Subcutaneous abdominal adipose tissue (tissue), 5 donors: ENCODE measurements around the gene HOXD13.
A peak's percentile ranks its signal among the peaks of the same experiment; 100 is the strongest.

ENCODE experiments used
- H3K27ac ChIP-seq: one replicate; pipeline ENCODE4 v1.7.0; 2013; ENCODE audit warnings: low read depth, mild to moderate bottlenecking, inconsistent platforms, low read length, moderate library complexity
- H3K27me3 ChIP-seq, 5 donors: one replicate each; pipeline ENCODE4 v1.7.0; 2013; ENCODE audit warnings: low read length in 5 of 5, inconsistent platforms in 1 of 5; ENCODE audit not compliant: control insufficient read depth in 5 of 5, insufficient read depth in 4 of 5
- H3K36me3 ChIP-seq, 5 donors: one replicate each; pipeline ENCODE4 v1.7.0; 2013; ENCODE audit warnings: low read length in 5 of 5; ENCODE audit not compliant: control insufficient read depth in 5 of 5, insufficient read depth in 5 of 5
- H3K4me1 ChIP-seq, 5 donors: one replicate each; pipeline ENCODE4 v1.7.0; 2013; ENCODE audit warnings: low read length in 5 of 5, mild to moderate bottlenecking in 3 of 5, moderate library complexity in 1 of 5; ENCODE audit not compliant: control insufficient read depth in 5 of 5, insufficient read depth in 5 of 5
- H3K4me3 ChIP-seq, 5 donors: one replicate each; pipeline ENCODE4 v1.7.0; 2013; ENCODE audit warnings: low read length in 5 of 5, low read depth in 1 of 5
- H3K9ac ChIP-seq, 5 donors: one replicate each; pipeline ENCODE4 v1.7.0; 2013; ENCODE audit warnings: low read length in 5 of 5, mild to moderate bottlenecking in 4 of 5, moderate library complexity in 3 of 5
- H3K9me3 ChIP-seq, 5 donors: one replicate each; pipeline ENCODE4 v1.7.0; 2013; ENCODE audit warnings: low read length in 5 of 5; ENCODE audit not compliant: control insufficient read depth in 5 of 5
- donor health status: healthy.
- donor health status: healthy.
- donor health status: healthy.
- donor health status: healthy.
- donor health status: healthy.

HOXD13 gene

DNA sequence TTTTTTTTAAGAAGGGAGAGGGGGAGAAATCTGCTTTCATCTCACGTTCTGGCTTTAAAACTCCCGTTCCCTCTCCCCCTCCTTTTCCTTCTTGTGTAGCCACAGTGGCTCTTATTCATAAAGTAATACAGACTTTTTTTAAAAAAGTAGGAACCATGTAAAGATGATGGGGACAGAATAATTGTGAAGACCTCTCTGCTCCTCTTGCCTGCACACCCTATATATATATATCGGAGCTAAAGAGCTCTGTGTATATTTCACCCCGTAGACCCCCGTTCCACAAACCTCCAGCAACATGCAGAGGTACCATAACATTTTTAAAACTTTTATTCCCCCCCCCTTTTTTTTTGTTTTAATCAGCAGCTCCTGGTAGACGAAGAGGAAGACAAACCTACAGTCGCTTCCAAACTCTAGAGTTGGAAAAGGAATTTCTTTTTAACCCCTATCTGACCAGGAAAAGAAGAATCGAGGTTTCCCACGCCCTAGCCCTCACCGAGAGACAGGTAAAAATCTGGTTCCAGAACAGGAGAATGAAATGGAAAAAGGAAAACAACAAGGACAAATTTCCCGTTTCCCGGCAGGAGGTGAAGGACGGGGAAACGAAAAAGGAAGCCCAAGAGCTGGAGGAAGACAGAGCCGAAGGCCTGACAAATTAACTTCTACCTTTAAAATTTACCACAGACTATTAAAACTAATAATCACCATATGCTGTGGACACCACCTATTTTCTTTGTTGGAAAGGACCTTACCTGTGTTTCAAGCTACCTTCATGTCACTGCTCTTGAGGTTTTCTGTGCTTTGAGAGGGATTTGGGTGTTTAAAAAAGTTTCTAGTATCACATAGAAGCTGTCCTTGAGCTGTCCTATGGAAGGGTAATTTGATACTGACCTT lies 38.7 kb downstream of the HOXD13 start:
- H3K9ac ChIP-seq, result peak overlapping the region; percentile 40 to 79 (median 66)
- H3K27me3 ChIP-seq, result peaks cover 0 to 41% (median 2%) of the 10 kb centered on the region in 5 donors
- peak overlapping the region; percentile 79 for H3K27ac ChIP-seq
- peaks cover 1 to 59% (median 52%) of the 10 kb centered on the region in 5 donors for H3K4me1 ChIP-seq
- H3K4me3 ChIP-seq, result peak overlapping the region; percentile 57 to 83 (median 73)
- H3K36me3 ChIP-seq, result no peaks in the 10 kb centered on the region
- H3K9me3 ChIP-seq, result no peaks in the 10 kb centered on the region

DNA sequence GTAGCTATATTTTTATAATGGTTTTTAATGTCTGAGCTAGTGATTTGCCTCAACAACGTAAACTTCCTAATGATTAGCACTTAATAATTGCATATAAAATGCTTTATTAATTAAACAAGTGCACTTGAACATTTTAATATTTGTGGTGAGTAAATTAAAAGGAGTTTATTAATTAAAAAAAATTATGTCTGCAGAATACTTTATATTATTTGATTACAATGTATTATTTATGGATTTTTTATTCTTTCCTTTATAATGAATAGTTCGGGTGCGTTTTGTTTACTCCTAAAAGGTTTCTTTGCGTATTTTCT lies 39.3 kb downstream of the HOXD13 start:
- Histone ChIP-seq H3K4me3 (peak overlapping the region; percentile 59 to 83 (median 73)), H3K36me3 (no peaks in the 10 kb centered on the region), H3K9me3 (no peaks in the 10 kb centered on the region), H3K27ac (peak overlapping the region; percentile 79), H3K4me1 (peaks cover 1 to 62% (median 56%) of the 10 kb centered on the region in 5 donors), H3K27me3 (peaks cover 0 to 41% (median 2%) of the 10 kb centered on the region in 5 donors), H3K9ac (peak overlapping the region; percentile 11 to 79 (median 58))

DNA sequence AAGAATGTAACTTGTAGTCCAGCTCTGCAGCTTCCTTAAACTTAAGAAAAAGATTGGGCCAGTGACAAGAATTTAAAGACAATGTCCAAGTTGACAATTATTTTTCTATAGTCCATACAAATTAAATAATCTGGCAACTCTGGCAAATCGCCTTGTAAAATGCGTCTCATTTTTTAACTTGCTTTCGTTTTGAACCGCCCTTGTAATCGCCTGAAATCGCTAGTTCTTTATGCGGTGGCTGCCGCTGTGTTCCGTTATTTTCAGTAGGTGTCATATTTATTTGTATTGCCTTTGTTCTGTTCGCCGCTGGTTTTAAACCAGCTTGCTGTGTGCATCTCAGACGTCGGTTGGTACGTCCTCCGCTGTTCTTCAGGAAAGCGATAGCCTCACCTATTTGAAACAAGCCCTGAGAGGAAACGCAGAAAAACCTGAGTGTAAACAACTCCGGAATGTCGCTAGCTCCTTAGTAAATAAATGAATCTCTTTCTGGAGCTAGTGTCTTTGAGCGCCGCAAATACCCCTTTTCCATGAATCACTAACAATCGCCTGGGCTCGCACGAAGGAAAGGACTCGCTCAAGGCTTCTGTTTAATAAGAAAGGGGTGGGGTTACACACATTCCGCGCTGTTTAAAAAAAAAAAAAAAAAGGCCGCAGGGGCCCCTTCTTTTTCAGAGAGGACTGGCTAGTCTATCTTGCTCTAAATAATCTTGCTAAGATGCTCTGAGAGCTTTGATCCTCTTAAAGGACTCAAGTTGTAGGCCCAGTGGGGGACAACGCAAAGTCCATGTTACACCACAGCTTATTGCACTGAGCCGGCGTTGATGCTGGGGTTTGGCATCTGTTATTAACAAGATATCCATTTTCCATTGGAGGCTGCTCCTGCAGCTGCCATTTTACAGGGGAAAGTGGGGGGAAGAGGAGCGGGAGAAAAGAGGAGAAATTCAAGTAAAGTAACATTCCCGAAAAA lies 40.0 kb downstream of the HOXD13 start:
- peak overlapping the region; percentile 59 to 83 (median 73) for H3K4me3 ChIP-seq
- H3K9me3 ChIP-seq, result no peaks in the 10 kb centered on the region
- H3K4me1 ChIP-seq, result peaks cover 1 to 65% (median 56%) of the 10 kb centered on the region in 5 donors
- peaks cover 0 to 41% (median 5%) of the 10 kb centered on the region in 5 donors for H3K27me3 ChIP-seq
- H3K9ac ChIP-seq, result peak overlapping the region; percentile 6 to 65 (median 58)
- H3K36me3 ChIP-seq, result no peaks in the 10 kb centered on the region
- peak overlapping the region; percentile 70 for H3K27ac ChIP-seq

DNA sequence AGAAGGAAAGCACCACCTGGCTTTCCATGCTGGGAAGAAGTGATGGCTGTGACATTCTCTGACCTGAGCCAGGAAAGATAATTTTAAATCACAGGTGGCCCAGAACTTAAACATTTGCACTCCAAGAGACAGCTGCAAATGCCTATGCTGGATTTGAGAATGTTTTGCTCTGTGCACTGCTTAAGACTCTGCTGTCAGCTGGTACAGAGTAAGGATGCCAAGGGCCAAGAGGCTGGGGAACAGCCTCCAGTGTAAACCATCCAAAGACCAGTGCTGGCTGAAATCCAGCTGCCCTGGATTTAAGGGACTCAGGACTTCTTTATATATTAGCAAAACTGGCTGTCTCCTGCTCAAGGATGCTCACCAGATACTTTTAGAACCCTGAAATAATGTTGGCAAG lies 40.9 kb downstream of the HOXD13 start:
- Histone ChIP-seq H3K27me3 (peaks cover 0 to 41% (median 5%) of the 10 kb centered on the region in 5 donors), H3K27ac (no peak overlapping the region), H3K36me3 (no peaks in the 10 kb centered on the region), H3K9ac (no peak overlapping the region), H3K9me3 (no peaks in the 10 kb centered on the region), H3K4me3 (no peak overlapping the region), H3K4me1 (peaks cover 1 to 65% (median 57%) of the 10 kb centered on the region in 5 donors)

DNA sequence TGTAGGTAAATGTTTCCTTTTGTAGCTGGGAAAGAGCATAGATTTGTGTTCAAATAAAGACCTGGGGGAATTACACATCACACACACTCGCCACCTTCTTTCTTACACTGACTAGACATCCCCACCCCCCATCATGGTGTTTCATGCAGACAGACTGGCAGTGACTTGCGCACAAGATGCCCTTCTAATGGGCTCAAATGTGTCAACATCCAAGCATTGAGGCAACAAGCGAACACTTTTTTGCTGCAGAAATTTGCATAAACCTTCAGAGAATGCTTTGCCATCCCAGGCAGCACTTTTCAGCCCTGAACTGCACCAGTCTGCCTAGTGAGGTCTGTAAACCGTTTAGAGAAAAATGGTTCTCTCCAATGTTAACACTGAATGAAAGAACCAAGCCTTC lies 41.5 kb downstream of the HOXD13 start:
- Histone ChIP-seq H3K9ac (no peak overlapping the region), H3K9me3 (no peaks in the 10 kb centered on the region), H3K27me3 (peaks cover 0 to 42% (median 6%) of the 10 kb centered on the region in 5 donors), H3K4me3 (no peak overlapping the region), H3K36me3 (no peaks in the 10 kb centered on the region), H3K27ac (peak overlapping the region; percentile 91), H3K4me1 (peaks cover 1 to 65% (median 57%) of the 10 kb centered on the region in 5 donors)

DNA sequence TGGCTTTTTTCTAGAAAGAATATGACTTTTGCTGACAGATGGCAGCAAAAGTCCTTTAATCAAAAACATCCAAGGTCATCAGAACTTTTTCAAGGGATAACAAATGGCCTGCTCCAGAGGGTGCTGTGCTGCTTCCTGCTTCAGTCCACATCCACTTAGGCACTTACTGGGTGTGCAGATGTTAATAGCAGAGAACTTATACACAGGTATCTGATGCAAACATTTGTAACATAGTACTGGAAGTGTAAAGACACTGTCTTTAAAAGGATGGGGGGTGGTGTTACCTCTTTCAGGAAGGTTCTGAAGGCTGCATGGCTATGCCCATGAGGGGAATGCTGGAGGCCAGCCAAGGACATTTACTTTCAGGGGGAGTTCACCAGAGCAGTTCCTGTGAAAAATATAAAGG lies 42.5 kb downstream of the HOXD13 start:
- H3K4me1 ChIP-seq, result peaks cover 3 to 69% (median 62%) of the 10 kb centered on the region in 5 donors
- H3K9me3 ChIP-seq, result no peaks in the 10 kb centered on the region
- H3K36me3 ChIP-seq, result no peaks in the 10 kb centered on the region
- H3K9ac ChIP-seq, result no peak overlapping the region
- peaks cover 0 to 49% (median 6%) of the 10 kb centered on the region in 5 donors for H3K27me3 ChIP-seq
- H3K4me3 ChIP-seq, result peak overlapping the region in 1 of 5 donors; percentile 44
- H3K27ac ChIP-seq, result peak overlapping the region; percentile 91

DNA sequence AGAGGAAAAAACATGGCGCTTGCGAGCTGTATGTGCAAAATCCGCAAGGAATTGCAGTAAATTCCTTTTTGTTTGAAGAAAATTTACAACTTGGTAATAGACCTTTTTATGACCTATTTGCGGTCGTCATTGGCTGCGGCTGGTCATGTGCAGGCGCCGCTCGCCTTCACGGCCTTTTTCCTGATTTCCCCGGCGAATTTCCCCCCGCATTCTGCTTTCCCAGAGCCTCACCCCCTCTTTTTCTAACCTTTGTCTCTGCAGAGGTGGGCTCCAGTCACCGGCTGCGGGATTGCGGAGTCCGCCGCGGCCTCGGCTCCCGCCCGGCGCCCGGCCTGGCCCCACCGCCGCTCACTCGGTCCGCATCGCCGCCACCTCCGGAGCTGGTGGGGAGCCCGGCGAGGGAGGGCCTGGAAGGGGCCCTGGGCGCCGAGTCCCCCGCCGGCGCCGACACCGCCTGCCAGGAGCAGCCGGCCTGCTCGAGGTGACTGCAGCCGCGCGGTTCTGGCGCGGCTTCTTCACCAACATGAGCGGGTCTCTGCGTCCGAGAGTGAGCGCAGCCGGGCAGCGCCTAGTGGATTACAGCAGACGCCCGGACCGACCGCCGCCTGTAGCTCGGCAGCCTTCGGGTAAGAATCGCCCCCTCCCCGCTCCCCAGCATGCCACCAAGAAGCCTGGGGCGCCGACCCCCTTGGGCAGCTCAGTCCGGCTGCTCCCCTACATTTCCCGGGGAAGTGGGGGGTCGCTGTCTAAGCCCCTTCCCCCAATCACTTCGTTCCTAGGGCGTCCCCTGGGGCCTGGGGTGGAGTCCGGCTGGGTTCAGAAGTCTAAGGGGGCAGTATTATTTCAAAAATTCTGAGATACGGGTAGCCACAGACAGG lies 44.1 kb downstream of the HOXD13 start:
- Histone ChIP-seq H3K9me3 (no peaks in the 10 kb centered on the region), H3K4me3 (peak overlapping the region; percentile 64 to 88 (median 80)), H3K9ac (peak overlapping the region; percentile 71 to 86 (median 74)), H3K27ac (peak overlapping the region; percentile 91), H3K4me1 (peaks cover 6 to 73% (median 68%) of the 10 kb centered on the region in 5 donors), H3K36me3 (no peaks in the 10 kb centered on the region), H3K27me3 (peaks cover 0 to 56% (median 5%) of the 10 kb centered on the region in 5 donors)

DNA sequence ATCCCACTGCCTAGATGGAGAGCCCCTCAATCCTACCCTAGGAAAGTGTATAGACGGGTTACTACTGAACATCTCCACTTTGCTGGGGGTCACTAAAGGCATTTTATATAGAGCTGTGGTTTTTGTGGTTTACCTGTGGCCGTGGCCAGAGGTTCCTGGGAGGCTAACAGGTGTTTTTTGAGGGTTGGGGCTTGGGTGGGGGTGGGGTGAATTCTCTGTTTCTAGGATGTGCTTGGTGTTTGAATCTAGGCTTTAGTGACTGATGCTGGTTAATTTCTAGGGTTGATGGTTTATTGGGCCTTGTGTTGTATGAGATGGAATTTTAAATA lies 44.7 kb downstream of the HOXD13 start:
- Histone ChIP-seq H3K4me1 (peaks cover 6 to 70% (median 67%) of the 10 kb centered on the region in 5 donors), H3K27me3 (peaks cover 0 to 56% (median 5%) of the 10 kb centered on the region in 5 donors), H3K4me3 (peak overlapping the region; percentile 64 to 84 (median 79)), H3K9ac (peak overlapping the region; percentile 71 to 86 (median 74)), H3K27ac (peak overlapping the region; percentile 91), H3K9me3 (no peaks in the 10 kb centered on the region), H3K36me3 (no peaks in the 10 kb centered on the region)

DNA sequence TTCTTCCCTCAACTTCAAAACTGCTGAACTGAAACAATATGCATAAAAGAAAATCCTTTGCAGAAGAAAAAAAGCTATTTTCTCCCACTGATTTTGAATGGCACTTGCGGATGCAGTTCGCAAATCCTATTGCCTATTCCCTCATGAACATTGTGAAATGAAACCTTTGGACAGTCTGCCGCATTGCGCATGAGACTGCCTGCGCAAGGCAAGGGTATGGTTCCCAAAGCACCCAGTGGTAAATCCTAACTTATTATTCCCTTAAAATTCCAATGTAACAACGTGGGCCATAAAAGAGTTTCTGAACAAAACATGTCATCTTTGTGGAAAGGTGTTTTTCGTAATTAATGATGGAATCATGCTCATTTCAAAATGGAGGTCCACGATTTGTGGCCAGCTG lies 45.4 kb downstream of the HOXD13 start:
- Histone ChIP-seq H3K27me3 (peaks cover 0 to 57% (median 5%) of the 10 kb centered on the region in 5 donors), H3K4me1 (peaks cover 6 to 71% (median 67%) of the 10 kb centered on the region in 5 donors), H3K36me3 (no peaks in the 10 kb centered on the region), H3K4me3 (peak overlapping the region in 4 of 5 donors; percentile 64 to 84 (median 80)), H3K27ac (peak overlapping the region; percentile 77), H3K9me3 (no peaks in the 10 kb centered on the region), H3K9ac (peak overlapping the region in 3 of 5 donors; percentile 24 to 86 (median 79))
